Fibroblast of lung (primary cell): ENCODE results near the gene SLC52A3. TPM values are rescaled to one million over a fixed set of nuclear protein-coding genes. Genes with fewer than 3 reads are reported as not detected.

Experiments
- DNase-seq, 2 donors: peaks; one replicate each; pipeline versions ENCODE4 v3.0.0 to v3.0.0-alpha.2; 2010; ENCODE audit warnings: low read depth in 2 of 2
- H2AFZ ChIP-seq: 2 replicates; pipeline ENCODE4 v1.5.1; 2012; ENCODE audit warnings: low read length, control low read depth, inconsistent platforms
- H3K27ac ChIP-seq: 2 replicates; pipeline ENCODE4 v1.5.1; 2011; ENCODE audit warnings: low read length, control low read depth; ENCODE audit not compliant: insufficient read depth
- H3K27me3 ChIP-seq: 2 replicates; pipeline ENCODE4 v1.5.1; 2011; ENCODE audit warnings: mild to moderate bottlenecking, low read length; ENCODE audit not compliant: control insufficient read depth, insufficient read depth
- H3K36me3 ChIP-seq: 2 replicates; pipeline ENCODE4 v1.5.1; 2011; ENCODE audit warnings: low read length; ENCODE audit not compliant: control insufficient read depth, insufficient read depth
- H3K4me1 ChIP-seq: 2 replicates; pipeline ENCODE4 v1.5.1; 2011; ENCODE audit warnings: low read length; ENCODE audit not compliant: control insufficient read depth, insufficient read depth; ENCODE audit errors: extremely low read depth
- H3K4me2 ChIP-seq: 2 replicates; pipeline ENCODE4 v1.5.1; 2011; ENCODE audit warnings: low read length, control low read depth; ENCODE audit not compliant: insufficient read depth; ENCODE audit errors: extremely low read depth
- H3K4me3 ChIP-seq, 4 experiments: fragments of 200-600 bp in 1 of 4; sonication (generic) in 1 of 4; replicated peaks in 1 of 4; 2 replicates each; pipeline ENCODE4 v1.5.1; 2011 to 2016; ENCODE audit warnings: low read length in 4 of 4, low read depth in 3 of 4, mild to moderate bottlenecking in 3 of 4, control low read depth in 2 of 4, inconsistent platforms in 1 of 4, mixed read lengths in 1 of 4; ENCODE audit not compliant: insufficient read depth in 1 of 4; ENCODE audit errors: control extremely low read depth in 1 of 4
- H3K79me2 ChIP-seq: 2 replicates; pipeline ENCODE4 v1.5.1; 2012; ENCODE audit warnings: mild to moderate bottlenecking, low read length, inconsistent platforms; ENCODE audit not compliant: control insufficient read depth, insufficient read depth
- H3K9ac ChIP-seq: 2 replicates; pipeline ENCODE4 v1.5.1; 2011; ENCODE audit warnings: mild to moderate bottlenecking, low read length, control low read depth; ENCODE audit not compliant: insufficient read depth
- H3K9me3 ChIP-seq: 2 replicates; pipeline ENCODE4 v1.5.1; 2012; ENCODE audit warnings: low read depth, low read length; ENCODE audit not compliant: control insufficient read depth, insufficient read depth
- H4K20me1 ChIP-seq: 2 replicates; pipeline ENCODE4 v1.5.1; 2011; ENCODE audit warnings: low read length; ENCODE audit not compliant: control insufficient read depth, insufficient read depth; ENCODE audit errors: extremely low read depth
- EZH2 ChIP-seq: IDR thresholded peaks from 2 replicates; pipeline ENCODE4 v1.5.1; 2012; ENCODE audit warnings: low read length, control low read depth, mild to moderate bottlenecking; ENCODE audit errors: missing control alignments
- polyA plus RNA-seq, 2 donors: library from polyadenylated mRNA; depleted of rRNA in 1 of 2; stranded (reverse) in 1 of 2; unstranded in 1 of 2; fragments of >200 nt; gene quantifications; 2 replicates each; pipeline ENCODE4 v1.2.1, GENCODE V29; 2011 to 2012; ENCODE audit warnings: missing spikeins in 1 of 2
- total RNA-seq: library from RNA; depleted of rRNA; stranded (reverse); fragments of >200 nt; gene quantifications from 2 replicates; pipeline ENCODE4 v1.2.1, GENCODE V29; 2014
- TF ChIP-seq, protein P1 (sequence below), 2 donors: IDR thresholded peaks in 1 of 2; conservative IDR thresholded peaks in 1 of 2; 1 replicate in 1 of 2; 2 replicates in 1 of 2; pipeline ENCODE4 v1.5.1; 2011 to 2012; ENCODE audit warnings: low read length in 2 of 2, control low read depth in 1 of 2, inconsistent platforms in 1 of 2, low read depth in 1 of 2, mild to moderate bottlenecking in 1 of 2

SLC52A3 gene
- total and polyA plus RNA-seq, 2 donors (not counting 1 experiment from before 2014, with no cell fraction given) = not detected

GRCh38 chr20:742156-742555 lies 26.1 kb downstream of the SLC52A3 start:
- H3K4me1 ChIP-seq = no peaks in the 10 kb centered on the region
- no peak overlapping the region for H3K4me3 ChIP-seq
- TF ChIP-seq, protein P1, sequence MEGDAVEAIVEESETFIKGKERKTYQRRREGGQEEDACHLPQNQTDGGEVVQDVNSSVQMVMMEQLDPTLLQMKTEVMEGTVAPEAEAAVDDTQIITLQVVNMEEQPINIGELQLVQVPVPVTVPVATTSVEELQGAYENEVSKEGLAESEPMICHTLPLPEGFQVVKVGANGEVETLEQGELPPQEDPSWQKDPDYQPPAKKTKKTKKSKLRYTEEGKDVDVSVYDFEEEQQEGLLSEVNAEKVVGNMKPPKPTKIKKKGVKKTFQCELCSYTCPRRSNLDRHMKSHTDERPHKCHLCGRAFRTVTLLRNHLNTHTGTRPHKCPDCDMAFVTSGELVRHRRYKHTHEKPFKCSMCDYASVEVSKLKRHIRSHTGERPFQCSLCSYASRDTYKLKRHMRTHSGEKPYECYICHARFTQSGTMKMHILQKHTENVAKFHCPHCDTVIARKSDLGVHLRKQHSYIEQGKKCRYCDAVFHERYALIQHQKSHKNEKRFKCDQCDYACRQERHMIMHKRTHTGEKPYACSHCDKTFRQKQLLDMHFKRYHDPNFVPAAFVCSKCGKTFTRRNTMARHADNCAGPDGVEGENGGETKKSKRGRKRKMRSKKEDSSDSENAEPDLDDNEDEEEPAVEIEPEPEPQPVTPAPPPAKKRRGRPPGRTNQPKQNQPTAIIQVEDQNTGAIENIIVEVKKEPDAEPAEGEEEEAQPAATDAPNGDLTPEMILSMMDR (conservative IDR thresholded peaks at IDR 0.05 in 1 of 2, IDR thresholded peaks at IDR 0.05 in 1 of 2; ENCODE audit: low read depth in 1 of 2, low read length in 2 of 2) = no peak
- TF ChIP-seq EZH2 = no peak
- DNase-seq = no peak
- no peaks in the 10 kb centered on the region for H3K79me2 ChIP-seq
- H2AFZ ChIP-seq = no peak overlapping the region
- no peaks in the 10 kb centered on the region for H3K36me3 ChIP-seq
- H3K9ac ChIP-seq = no peak overlapping the region
- H3K27ac ChIP-seq = no peak overlapping the region
- H3K9me3 ChIP-seq = no peaks in the 10 kb centered on the region
- no peaks in the 10 kb centered on the region for H4K20me1 ChIP-seq
- H3K4me2 ChIP-seq = no peak overlapping the region
- H3K27me3 ChIP-seq = no peaks in the 10 kb centered on the region

DNA sequence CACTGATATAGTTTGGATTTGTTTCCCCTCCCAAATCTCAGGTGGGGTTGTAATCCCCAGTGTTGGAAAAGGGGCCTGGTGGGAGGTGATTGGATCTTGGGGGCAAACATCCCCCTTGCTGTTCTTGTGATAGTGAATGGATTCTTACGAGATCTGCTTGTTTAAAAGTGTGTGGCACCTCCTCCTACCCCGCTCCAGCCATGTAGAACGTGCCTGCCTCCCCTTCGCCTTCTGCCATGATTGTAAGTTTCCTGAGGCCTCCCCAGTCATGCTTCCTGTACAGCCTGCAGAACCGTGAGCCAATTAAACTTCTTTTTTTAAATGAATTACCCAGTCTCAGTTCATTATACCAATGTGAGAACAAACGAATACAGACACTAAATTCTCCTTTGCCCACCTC lies 26.7 kb downstream of the SLC52A3 start:
- TF ChIP-seq, protein P1 (conservative IDR thresholded peaks at IDR 0.05 in 1 of 2, IDR thresholded peaks at IDR 0.05 in 1 of 2; ENCODE audit: low read depth in 1 of 2, low read length in 2 of 2) = no peak
- TF ChIP-seq EZH2 = no peak
- DNase-seq = no peak
- no peaks in the 10 kb centered on the region for H3K9me3 ChIP-seq
- no peaks in the 10 kb centered on the region for H4K20me1 ChIP-seq
- H3K4me3 ChIP-seq = no peak overlapping the region
- no peaks in the 10 kb centered on the region for H3K4me1 ChIP-seq
- no peak overlapping the region for H2AFZ ChIP-seq
- H3K79me2 ChIP-seq = no peaks in the 10 kb centered on the region
- H3K27ac ChIP-seq = no peak overlapping the region
- H3K9ac ChIP-seq = no peak overlapping the region
- H3K36me3 ChIP-seq = no peaks in the 10 kb centered on the region
- no peaks in the 10 kb centered on the region for H3K27me3 ChIP-seq
- no peak overlapping the region for H3K4me2 ChIP-seq

DNA sequence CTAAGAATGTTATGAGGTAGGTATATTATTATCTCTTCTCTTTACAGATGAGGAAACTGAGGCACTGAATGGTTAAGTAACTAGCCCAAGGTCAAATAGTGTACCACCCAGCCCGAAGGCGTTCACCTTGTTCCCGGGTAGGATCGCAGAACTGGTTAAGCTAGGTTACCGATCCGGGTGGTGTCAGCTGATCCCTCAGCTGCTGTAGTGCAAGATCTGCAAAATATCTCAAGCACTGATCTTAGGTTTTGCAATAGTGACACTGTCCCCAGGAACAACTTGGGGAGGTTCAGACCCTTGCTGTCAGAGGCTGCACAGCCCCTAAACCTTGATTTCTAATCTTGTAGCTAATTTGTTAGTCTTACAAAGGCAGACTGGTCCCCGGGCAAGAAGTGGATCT lies 28.1 kb downstream of the SLC52A3 start:
- H3K4me3 ChIP-seq = no peak overlapping the region
- TF ChIP-seq EZH2 = no peak
- TF ChIP-seq, protein P1 (conservative IDR thresholded peaks at IDR 0.05 in 1 of 2, IDR thresholded peaks at IDR 0.05 in 1 of 2; ENCODE audit: low read depth in 1 of 2, low read length in 2 of 2) = no peak
- H3K79me2 ChIP-seq = no peaks in the 10 kb centered on the region
- no peaks in the 10 kb centered on the region for H3K9me3 ChIP-seq
- no peak overlapping the region for H3K9ac ChIP-seq
- no peak for DNase-seq
- no peak overlapping the region for H2AFZ ChIP-seq
- no peak overlapping the region for H3K27ac ChIP-seq
- H3K4me2 ChIP-seq = no peak overlapping the region
- no peaks in the 10 kb centered on the region for H3K4me1 ChIP-seq
- no peaks in the 10 kb centered on the region for H4K20me1 ChIP-seq
- no peaks in the 10 kb centered on the region for H3K36me3 ChIP-seq
- no peaks in the 10 kb centered on the region for H3K27me3 ChIP-seq
